ENCODE results near the gene HES5. TPM values are rescaled to one million over a fixed set of nuclear protein-coding genes. Genes with fewer than 3 reads are reported as not detected.
"Not testable (repeated sequence)": the region's sequence is repeated elsewhere in the genome, so short reads cannot be mapped to it uniquely, and the experiment has no call there.

The HES5 gene
- total and polyA plus RNA-seq, 2 experiments from 2014 or later = 0.16 to 0.21 TPM

DNA sequence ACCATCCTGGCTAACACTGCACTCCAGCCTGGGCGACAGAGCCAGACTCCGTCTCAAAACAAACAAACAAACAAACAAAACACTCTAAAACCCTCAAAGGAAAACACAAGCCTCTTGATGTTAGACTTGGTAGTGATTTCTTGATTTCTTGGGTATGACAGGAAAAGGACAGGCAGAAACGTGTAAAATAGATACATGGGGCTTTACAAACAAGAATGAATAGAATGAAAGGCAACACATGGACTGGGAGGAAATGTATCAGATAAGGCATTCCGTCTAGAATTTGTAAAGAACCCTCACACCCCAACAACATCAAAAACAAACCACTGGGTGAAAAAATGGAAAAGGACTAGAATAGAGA is 48.7 kb upstream of the HES5 start:
- no peak overlapping the region for H3K4me3 Mint-ChIP-seq
- Histone ChIP-seq H3K4me3 (no peak overlapping the region), H3K79me2 (replicated peaks; ENCODE audit: insufficient read depth) (no peaks in the 10 kb centered on the region), H3K9me2 (ENCODE audit: insufficient read depth) (no peaks in the 10 kb centered on the region), H3K27me3 (ENCODE audit: insufficient read depth) (no peaks in the 10 kb centered on the region), H2AFZ (no peak overlapping the region), H3F3A (replicated peaks; ENCODE audit: low read depth) (no peaks in the 10 kb centered on the region), H3K4me2 (no peak overlapping the region), H3K4me1 (ENCODE audit: insufficient read depth) (peaks cover 8% of the 10 kb centered on the region), H4K20me1 (replicated peaks; ENCODE audit: insufficient read depth) (no peaks in the 10 kb centered on the region), H3K36me3 (ENCODE audit: insufficient read depth) (no peaks in the 10 kb centered on the region), H3K27ac (ENCODE audit: low read depth) (no peak overlapping the region)
- peaks cover 4% of the 10 kb centered on the region for H3K27me3 Mint-ChIP-seq (ENCODE audit: insufficient read depth, low read depth, poor library complexity)
- TF ChIP-seq, protein P1, sequence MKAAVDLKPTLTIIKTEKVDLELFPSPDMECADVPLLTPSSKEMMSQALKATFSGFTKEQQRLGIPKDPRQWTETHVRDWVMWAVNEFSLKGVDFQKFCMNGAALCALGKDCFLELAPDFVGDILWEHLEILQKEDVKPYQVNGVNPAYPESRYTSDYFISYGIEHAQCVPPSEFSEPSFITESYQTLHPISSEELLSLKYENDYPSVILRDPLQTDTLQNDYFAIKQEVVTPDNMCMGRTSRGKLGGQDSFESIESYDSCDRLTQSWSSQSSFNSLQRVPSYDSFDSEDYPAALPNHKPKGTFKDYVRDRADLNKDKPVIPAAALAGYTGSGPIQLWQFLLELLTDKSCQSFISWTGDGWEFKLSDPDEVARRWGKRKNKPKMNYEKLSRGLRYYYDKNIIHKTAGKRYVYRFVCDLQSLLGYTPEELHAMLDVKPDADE (IDR thresholded peaks at IDR 0.05) = no peak
- no peak overlapping the region for H3K27ac Mint-ChIP-seq
- DNase-seq (ENCODE audit: low spot score) = no peak
- H3K36me3 Mint-ChIP-seq (ENCODE audit: low read depth) = no peaks in the 10 kb centered on the region
- peaks cover 10% of the 10 kb centered on the region for H3K4me1 Mint-ChIP-seq
- H3K9me3 Mint-ChIP-seq = peaks cover 3% of the 10 kb centered on the region; the same call in 2 of the 3 replicates
- ATAC-seq = no peak

DNA sequence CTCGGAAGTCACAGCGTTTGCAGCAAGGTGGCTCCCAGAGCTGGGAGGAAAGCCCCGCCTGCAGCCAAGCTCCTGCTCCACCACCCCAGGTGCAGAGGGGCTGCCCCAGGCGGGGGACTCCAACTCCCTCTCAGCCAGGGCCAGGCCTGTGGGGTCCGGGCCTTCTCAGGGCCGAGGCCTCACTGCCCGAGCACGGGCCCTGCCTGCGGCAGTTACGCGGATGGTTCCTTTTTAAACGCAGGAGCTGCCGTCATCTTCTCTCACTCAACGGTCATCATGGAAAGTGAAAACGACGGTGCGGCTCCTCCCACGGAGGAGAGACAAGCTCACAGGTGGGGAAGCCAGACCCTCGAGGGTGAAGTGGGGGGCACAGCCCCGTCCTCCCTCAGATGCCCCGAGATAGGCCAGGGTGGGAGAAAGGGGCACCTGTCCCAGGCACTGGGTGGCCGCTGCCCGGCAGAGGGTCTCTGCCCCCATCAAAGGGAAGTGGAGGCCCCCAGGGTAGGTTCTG is 47.6 kb upstream of the HES5 start:
- ATAC-seq = peak; percentile 24
- H3K27ac Mint-ChIP-seq; H3K36me3 Mint-ChIP-seq (ENCODE audit: low read depth); H3K9me2 ChIP-seq (ENCODE audit: insufficient read depth); H4K20me1 ChIP-seq (replicated peaks; ENCODE audit: insufficient read depth); H3K79me2 ChIP-seq (replicated peaks; ENCODE audit: insufficient read depth); H3K4me2 ChIP-seq; H3K4me3 Mint-ChIP-seq; DNase-seq (ENCODE audit: low spot score); H3F3A ChIP-seq (replicated peaks; ENCODE audit: low read depth); H3K27ac ChIP-seq (ENCODE audit: low read depth); H3K4me3 ChIP-seq; H3K4me1 Mint-ChIP-seq; H2AFZ ChIP-seq; H3K36me3 ChIP-seq (ENCODE audit: insufficient read depth); H3K27me3 Mint-ChIP-seq (ENCODE audit: insufficient read depth, low read depth, poor library complexity); H3K27me3 ChIP-seq (ENCODE audit: insufficient read depth); H3K4me1 ChIP-seq (ENCODE audit: insufficient read depth): not testable (repeated sequence)
- peaks cover 13% of the 10 kb centered on the region for H3K9me3 Mint-ChIP-seq

DNA sequence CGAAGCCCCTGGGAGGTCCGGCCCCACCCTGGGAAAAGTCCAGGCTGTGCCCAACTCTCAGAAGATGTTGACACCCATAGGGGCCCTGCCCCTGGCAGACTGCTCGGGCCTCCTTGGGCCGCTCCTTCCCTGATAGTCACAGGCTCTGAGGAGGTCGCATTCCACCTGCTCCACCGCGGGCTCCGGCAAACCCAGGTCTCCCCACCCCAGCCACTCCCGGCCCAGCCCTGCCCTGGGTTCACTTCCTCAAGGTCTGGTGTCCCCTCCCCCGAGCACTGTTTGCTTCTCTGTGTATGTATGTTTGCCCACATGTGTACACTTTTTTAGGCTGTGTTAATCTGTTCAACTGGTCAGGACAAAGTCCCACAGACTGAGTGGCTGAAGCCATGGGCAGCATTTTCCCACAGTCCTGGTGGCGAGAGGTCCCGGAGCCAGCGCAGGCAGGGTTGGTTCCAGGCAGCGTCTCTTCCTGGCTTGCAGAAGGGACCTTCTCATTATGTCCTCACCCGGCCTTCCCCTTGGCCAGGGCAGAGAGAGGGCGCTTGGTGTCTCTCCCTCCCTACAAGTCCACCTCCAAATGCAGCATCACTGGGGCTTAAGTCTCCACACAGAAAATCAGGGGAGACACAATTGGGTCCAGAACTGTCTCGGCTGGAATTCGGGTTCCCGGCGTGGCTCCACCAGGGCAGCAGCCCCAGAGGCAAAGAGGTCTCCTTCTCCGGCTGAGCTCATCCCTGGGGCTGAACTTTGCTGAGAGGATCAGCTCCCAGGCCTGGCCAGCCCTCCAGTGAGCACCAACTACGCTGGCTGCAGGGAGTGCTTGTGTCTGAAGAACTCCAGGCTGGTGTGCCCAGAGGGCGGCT is 46.0 kb upstream of the HES5 start:
- no peaks in the 10 kb centered on the region for H4K20me1 ChIP-seq (replicated peaks; ENCODE audit: insufficient read depth)
- H3K9me3 Mint-ChIP-seq = peaks cover 13% of the 10 kb centered on the region
- no peak overlapping the region for H2AFZ ChIP-seq
- ATAC-seq (no peak), DNase-seq (ENCODE audit: low spot score) (no peak)
- H3F3A ChIP-seq (replicated peaks; ENCODE audit: low read depth) = no peaks in the 10 kb centered on the region
- no peaks in the 10 kb centered on the region for H3K36me3 Mint-ChIP-seq (ENCODE audit: low read depth)
- H3K4me1 ChIP-seq (ENCODE audit: insufficient read depth) = no peaks in the 10 kb centered on the region
- H3K79me2 ChIP-seq (replicated peaks; ENCODE audit: insufficient read depth) = no peaks in the 10 kb centered on the region
- no peaks in the 10 kb centered on the region for H3K36me3 ChIP-seq (ENCODE audit: insufficient read depth)
- H3K27ac Mint-ChIP-seq = no peak overlapping the region
- no peak overlapping the region for H3K4me3 Mint-ChIP-seq
- H3K4me1 Mint-ChIP-seq = peaks cover 2% of the 10 kb centered on the region; the same call in 2 of the 3 replicates
- H3K4me3 ChIP-seq = no peak overlapping the region
- H3K9me2 ChIP-seq (ENCODE audit: insufficient read depth) = 0 out of 2 replicates have a peak, but pooled peaks cover 5% of the 10 kb centered on the region
- H3K27me3 ChIP-seq (ENCODE audit: insufficient read depth) = no peaks in the 10 kb centered on the region
- no peak overlapping the region for H3K27ac ChIP-seq (ENCODE audit: low read depth)
- no peak overlapping the region for H3K4me2 ChIP-seq
- H3K27me3 Mint-ChIP-seq (ENCODE audit: insufficient read depth, low read depth, poor library complexity) = peaks cover 4% of the 10 kb centered on the region
- no peak for TF ChIP-seq NANOG (IDR thresholded peaks at IDR 0.05; ENCODE audit: borderline replicate concordance)
- TF ChIP-seq, protein P1 (IDR thresholded peaks at IDR 0.05) = no peak
- no peak for TF ChIP-seq JUNB (IDR thresholded peaks at IDR 0.05; ENCODE audit: unreplicated experiment)
- TF ChIP-seq, protein P2, sequence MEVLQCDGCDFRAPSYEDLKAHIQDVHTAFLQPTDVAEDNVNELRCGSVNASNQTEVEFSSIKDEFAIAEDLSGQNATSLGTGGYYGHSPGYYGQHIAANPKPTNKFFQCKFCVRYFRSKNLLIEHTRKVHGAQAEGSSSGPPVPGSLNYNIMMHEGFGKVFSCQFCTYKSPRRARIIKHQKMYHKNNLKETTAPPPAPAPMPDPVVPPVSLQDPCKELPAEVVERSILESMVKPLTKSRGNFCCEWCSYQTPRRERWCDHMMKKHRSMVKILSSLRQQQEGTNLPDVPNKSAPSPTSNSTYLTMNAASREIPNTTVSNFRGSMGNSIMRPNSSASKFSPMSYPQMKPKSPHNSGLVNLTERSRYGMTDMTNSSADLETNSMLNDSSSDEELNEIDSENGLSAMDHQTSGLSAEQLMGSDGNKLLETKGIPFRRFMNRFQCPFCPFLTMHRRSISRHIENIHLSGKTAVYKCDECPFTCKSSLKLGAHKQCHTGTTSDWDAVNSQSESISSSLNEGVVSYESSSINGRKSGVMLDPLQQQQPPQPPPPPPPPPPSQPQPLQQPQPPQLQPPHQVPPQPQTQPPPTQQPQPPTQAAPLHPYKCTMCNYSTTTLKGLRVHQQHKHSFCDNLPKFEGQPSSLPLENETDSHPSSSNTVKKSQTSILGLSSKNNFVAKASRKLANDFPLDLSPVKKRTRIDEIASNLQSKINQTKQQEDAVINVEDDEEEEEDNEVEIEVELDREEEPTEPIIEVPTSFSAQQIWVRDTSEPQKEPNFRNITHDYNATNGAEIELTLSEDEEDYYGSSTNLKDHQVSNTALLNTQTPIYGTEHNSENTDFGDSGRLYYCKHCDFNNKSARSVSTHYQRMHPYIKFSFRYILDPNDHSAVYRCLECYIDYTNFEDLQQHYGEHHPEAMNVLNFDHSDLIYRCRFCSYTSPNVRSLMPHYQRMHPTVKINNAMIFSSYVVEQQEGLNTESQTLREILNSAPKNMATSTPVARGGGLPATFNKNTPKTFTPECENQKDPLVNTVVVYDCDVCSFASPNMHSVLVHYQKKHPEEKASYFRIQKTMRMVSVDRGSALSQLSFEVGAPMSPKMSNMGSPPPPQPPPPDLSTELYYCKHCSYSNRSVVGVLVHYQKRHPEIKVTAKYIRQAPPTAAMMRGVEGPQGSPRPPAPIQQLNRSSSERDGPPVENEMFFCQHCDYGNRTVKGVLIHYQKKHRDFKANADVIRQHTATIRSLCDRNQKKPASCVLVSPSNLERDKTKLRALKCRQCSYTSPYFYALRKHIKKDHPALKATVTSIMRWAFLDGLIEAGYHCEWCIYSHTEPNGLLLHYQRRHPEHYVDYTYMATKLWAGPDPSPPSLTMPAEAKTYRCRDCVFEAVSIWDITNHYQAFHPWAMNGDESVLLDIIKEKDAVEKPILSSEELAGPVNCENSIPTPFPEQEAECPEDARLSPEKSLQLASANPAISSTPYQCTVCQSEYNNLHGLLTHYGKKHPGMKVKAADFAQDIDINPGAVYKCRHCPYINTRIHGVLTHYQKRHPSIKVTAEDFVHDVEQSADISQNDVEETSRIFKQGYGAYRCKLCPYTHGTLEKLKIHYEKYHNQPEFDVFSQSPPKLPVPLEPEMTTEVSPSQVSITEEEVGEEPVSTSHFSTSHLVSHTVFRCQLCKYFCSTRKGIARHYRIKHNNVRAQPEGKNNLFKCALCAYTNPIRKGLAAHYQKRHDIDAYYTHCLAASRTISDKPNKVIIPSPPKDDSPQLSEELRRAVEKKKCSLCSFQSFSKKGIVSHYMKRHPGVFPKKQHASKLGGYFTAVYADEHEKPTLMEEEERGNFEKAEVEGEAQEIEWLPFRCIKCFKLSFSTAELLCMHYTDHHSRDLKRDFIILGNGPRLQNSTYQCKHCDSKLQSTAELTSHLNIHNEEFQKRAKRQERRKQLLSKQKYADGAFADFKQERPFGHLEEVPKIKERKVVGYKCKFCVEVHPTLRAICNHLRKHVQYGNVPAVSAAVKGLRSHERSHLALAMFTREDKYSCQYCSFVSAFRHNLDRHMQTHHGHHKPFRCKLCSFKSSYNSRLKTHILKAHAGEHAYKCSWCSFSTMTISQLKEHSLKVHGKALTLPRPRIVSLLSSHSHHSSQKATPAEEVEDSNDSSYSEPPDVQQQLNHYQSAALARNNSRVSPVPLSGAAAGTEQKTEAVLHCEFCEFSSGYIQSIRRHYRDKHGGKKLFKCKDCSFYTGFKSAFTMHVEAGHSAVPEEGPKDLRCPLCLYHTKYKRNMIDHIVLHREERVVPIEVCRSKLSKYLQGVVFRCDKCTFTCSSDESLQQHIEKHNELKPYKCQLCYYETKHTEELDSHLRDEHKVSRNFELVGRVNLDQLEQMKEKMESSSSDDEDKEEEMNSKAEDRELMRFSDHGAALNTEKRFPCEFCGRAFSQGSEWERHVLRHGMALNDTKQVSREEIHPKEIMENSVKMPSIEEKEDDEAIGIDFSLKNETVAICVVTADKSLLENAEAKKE (CRISPR knock-in tag; IDR thresholded peaks at IDR 0.05) = no peak
- TF ChIP-seq POLR2AphosphoS5 (IDR thresholded peaks at IDR 0.05; ENCODE audit: low read depth) = no peak
- no peak for TF ChIP-seq ZNF114 (CRISPR knock-in tag; IDR thresholded peaks at IDR 0.05)
- no peak for TF ChIP-seq EZH2phosphoT487 (IDR thresholded peaks at IDR 0.05; ENCODE audit: unreplicated experiment)
